GM21717 (cell line): ENCODE measurements around the gene TMEM132D.

Experiments used
- ATAC-seq: cut with Tn5 transposase; IDR thresholded peaks from one replicate; pipeline ENCODE4 v1.9.1; 2021; ENCODE audit warnings: mild to moderate bottlenecking, moderate library complexity; ENCODE audit not compliant: unreplicated experiment

TMEM132D gene

DNA sequence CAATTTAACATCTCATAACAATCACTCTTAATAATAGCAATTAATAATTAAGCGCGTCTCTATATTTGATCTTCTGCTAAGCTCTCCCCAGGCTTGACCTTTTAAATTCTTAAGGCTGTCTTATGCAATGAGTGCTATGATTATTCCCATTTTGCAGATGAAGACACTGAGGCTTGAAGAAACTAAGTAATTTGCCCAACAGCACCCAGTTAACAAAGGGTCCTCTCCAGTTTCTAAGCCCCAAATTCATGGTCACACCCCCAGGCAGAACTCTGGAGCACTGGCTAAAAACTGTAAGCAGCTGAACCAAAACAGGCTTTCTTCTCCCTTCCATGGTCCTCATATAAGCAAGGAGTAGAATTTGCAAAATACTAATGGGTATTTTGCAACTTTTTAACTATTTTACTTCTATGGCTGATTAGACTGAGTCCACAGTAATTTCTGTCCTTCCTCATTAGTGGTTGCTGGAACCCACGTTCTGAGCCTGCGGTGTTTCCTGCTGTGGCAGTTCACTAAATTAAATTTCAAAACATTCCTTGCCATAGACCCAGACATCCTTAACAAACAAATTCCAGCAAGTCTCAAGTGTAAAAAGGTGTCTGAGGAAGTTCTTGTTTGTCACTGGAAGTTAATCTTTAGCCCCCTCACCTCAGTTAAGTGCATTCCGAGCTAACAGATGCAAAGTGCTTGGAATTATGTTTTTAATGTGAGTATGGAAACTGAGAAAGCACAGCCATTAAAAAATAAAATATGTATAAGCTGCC is 76.5 kb downstream of the TMEM132D start:
- ATAC-seq = no peak

DNA sequence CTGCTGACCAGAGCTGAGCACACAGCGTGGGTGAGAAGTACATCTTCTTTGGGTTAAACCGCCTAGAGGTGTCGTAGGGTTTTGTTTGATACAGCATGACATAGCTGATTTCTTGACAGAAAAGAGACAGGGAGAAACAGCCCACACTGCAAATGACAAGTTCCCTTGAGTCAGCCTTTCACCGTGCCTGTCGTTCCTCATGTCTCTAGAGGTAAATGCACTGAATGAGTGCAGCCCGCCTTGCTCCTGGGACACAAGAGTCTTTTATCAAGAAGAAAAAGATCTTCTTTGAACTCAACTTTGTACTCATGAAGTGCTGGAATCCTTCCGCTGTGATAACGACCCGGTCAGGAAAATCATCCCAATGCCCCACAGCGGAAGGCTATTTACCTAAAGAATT is 77.6 kb downstream of the TMEM132D start:
- no peak for ATAC-seq

DNA sequence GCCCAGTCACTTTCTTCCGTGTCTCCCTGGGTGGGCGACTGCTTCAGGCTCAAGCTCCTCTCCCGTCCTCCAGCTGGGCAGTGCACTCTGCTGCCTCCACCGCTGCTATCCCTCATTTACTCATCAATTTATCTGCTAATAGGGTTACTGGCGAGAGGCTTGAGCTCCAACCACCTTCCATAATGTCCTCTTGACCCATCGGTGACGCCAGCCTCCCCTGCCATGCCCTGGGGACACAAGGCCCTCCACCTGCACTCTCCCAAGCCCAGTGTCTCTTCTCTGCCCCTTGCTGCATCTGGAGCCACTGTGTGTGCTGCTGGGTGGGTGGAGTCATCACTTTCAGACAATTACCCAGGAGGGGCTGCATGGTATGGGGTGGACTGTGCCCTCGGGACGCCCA is 78.5 kb downstream of the TMEM132D start:
- ATAC-seq = no peak

DNA sequence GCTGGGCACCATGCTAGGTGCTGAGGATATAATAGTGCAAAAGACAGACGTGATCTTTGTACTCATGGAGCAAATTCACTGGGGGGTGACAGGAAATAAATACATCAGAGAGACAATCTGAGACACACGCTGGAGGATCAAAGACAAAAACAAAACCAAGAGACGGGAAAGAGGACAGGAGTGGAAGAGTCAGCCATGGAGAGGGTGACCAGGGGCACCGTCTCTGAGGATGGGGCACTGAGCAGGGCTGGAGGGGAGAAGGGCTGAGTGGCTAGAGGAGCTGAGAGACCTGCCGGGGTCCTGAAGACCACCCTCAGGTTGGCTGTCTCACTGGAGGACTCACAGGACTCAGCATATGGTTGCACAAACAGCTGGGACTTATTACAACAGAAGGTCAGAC is 81.9 kb downstream of the TMEM132D start:
- ATAC-seq = no peak

DNA sequence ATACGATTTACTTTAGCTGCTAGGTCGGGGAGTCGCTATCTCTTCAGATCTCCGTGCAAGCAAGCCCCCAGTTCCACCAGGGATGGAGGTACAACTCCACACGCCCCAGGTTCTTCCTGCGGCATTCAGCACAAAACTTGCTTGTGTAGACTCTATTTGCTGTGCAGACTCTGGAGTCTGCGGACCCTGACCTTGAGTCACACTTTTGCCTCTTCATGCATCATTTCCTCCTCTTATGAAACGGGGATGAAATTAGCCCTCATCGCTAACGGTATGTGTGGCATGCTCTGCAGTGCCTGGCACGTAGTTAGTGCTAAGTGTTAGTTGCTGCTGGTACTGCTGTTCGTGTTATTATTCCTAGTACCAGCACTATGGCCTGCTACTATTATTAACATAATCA is 84.4 kb downstream of the TMEM132D start:
- no peak for ATAC-seq

DNA sequence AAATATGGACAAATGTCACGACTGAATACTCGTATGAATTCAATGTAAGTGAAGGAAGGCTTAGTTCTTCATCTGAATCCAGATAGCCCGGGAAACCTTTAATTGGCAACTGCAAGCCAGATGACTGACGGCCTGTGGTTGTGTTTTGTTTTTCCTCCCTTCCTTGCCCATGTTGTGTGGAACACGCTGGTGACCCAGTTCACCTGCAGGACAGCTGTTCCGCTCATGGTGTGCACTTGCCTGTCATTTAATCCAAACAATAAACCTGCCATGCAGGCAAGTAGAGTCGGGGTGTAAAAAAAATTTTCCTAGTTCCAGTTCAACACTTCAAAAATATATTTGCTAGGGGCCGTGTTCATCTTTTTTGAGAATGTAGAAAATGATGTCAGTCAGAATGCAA is 88.0 kb downstream of the TMEM132D start:
- no peak for ATAC-seq

DNA sequence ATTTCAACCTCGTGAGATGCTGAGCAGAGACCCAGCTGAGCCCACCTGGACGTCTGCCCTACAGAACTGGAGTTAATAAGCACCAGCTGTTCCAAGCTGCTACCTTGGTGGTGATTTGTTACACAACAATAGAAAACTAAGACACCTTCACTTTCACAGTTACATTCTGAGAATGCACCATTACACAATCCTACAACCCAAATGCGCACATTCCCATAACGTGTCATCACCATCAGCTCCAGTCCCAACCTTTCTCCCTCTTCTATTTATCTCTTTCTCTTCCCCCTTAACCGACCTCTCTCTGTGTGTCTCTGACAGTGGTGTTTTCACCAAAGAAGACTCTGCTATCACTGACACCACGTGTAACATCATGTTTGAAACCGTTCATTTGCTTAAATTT is 91.9 kb downstream of the TMEM132D start:
- ATAC-seq = no peak

DNA sequence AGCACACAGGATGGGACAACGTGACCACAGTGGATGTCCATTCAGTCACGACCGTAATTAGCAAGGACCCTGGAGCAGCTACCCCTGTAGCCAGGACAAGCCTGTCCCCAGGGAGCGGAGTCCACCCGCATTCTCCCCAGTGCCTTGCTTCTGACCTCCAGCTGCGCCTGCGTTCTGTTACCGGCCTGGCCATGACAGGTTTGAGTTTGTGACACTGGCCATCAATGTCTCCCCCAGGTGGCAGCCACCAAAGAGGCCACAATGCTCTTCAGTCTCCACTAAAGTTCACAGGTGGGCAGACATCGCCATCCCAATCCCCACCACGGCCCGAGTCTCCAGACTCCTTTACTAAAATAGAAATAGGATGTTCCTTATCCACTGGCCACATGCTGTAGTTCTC is 96.7 kb downstream of the TMEM132D start:
- ATAC-seq = no peak

DNA sequence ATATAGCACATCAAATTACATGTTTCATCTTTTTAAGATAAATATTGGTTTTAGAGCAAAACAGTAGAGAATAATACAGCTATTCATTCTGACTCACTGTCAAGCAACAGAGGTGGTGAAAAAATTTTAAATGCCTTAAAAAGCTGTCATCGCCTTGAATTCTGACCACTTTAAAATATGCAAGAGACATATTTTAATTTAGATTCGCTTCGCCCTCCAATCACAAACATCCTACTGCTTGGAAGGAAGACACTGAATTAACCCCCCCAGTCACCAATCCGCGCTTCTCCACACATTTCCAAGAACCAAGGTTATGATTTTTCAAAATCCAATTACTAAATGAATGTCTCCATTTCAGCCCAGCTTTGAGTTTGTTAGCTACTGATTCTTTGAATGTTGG is 112.4 kb downstream of the TMEM132D start:
- no peak for ATAC-seq

DNA sequence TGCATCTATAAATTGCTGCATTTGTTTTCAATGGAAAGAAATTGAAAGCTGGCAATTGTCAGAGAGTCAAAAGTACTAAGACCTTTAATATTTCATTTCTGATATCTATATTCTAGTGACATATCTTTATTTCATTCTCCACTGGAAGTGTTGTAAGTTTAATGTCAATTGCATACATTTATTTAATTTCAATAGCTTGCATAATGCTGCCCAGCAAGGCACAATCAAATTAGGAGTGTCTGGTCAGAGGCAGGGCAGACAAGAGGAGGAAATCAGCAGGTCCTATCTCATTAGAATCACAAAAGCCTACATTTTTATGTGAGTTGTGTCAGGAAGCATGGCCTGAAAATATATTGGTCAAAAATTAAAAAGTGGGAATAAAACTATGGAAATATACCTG is 112.9 kb downstream of the TMEM132D start:
- ATAC-seq = no peak

DNA sequence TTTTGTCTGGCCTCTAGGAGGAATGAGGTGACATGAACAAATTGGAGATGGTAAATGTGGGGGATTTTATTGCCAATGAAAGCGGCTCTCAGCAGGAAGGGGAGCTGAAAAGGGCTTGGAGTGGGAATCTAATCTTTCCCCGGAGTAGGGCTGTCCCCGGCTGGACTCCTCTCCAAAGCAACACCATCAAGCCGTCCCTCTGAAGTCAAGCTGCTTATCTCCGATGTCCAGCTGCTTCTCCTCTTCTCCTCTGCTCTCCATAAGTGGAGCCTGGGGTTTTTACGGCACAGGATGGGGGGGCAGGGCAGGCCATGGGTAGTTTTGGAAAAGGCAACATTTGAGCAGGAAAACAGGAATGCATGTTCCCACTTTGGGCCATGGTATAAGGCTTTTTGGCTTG is 113.5 kb downstream of the TMEM132D start:
- no peak for ATAC-seq

DNA sequence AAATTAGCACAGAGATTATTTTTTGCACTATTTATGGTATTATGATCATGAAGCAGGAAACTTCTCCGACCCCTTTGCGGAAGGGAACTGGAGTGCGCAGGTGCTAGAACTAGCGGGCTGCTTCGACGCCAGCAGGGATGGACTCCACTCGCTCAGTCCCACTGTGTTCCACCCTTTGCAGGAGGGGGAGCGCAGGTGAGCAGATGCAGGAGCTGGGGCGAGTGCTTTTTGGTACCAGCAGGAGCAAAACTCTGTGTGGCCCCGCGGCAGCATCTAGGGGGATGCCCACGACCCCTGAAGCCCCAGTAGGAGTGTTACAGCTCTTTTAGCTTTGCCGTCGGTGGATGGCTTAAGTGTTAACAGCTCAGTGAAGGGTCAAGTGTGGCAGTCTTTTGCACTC is 113.9 kb downstream of the TMEM132D start:
- no peak for ATAC-seq

DNA sequence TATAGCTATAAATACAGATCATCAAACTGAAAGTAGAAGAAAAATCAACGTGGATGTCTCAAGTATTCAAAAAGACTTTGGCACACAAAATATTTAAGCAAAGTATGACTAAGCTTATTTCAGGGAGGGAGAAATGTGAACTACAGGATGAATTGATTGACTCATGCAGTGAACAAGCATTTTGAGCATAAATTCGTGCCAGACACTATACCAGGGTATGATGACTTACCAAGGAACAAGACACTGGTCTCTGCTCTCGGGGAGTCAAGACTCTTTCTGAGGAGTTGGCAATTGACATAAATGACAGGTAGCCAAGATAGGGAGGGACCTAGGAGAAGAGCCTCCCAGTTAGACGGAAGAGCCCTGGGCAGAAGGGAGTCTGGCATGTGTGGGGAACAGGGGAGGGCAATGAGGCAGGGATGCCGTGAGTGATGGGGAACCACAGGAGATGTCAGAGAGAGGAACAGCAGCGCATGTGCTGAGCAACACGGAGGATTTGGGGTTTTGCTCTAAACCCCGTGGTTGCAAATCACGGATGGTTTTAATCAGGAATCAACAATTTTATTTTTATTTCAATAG is 115.2 kb downstream of the TMEM132D start:
- ATAC-seq = no peak

DNA sequence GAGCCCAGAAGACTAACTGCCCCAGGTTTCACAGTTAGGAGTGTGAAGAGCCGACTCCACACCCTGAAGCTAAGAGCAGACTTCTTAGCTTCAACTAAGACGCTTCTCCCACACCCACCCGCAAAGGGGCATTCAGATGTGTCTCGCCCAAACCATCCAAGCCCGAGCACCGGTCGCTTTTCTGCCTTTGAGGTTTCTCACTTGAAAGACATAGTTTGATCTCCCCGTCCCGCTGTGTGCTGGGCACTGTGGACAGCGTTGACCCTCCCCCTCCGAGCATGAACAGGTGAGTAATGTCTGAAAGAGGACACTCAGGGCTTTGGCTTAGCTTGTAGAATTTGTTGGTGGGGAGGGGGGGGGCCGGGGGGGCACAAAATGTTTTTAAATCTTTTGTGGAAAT is 123.8 kb downstream of the TMEM132D start:
- no peak for ATAC-seq

DNA sequence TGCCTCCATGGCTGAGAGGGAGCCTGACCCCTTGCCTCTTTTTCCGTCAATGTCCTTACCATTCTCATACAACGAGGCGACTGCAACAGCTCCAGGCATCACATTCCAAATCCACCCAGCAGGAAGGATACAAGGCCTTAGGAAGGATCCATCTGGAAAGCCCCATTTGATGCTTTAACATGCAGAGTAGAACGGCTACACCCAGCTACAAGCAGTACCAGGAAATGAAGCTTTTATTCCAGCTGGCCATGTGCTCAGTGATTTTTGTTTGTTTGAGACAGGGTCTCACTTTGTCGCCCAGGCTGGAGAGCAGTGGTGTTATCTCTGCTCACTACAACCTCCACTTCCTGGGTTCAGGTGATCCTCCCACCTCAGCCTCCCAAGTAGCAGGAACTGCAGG is 124.8 kb downstream of the TMEM132D start:
- ATAC-seq = no peak

DNA sequence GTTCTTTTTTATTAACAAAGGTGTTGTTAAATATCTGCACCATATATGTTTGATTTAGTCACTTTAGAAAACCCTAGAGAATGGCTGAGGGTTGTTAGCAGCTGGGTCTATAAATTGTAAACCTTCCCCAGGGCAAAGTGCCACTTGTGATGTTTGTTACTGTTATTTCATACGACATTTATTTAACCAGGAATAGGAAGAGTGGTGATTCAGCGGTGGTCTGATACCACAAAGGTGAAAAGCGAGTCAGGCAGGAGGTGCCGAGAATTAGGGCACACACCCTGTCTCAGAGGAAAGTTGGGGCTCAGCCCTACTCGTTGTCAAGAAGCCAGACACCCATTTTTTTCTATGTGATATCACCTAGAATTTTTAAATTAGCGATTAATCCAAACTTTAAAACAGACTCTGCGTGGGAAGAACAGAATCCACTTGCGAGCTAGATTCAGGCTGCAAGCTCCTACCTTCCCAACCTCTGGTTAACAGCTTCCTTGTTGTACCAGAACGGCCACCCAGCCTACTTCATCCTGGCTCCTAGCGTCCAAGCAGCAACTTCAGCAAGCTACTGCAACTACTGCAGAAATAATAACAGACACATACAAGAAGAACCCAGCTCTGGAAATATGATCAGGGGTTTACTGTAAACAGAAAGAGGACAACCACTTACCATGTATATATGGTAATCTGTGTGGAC is 126.7 kb downstream of the TMEM132D start:
- ATAC-seq = no peak

DNA sequence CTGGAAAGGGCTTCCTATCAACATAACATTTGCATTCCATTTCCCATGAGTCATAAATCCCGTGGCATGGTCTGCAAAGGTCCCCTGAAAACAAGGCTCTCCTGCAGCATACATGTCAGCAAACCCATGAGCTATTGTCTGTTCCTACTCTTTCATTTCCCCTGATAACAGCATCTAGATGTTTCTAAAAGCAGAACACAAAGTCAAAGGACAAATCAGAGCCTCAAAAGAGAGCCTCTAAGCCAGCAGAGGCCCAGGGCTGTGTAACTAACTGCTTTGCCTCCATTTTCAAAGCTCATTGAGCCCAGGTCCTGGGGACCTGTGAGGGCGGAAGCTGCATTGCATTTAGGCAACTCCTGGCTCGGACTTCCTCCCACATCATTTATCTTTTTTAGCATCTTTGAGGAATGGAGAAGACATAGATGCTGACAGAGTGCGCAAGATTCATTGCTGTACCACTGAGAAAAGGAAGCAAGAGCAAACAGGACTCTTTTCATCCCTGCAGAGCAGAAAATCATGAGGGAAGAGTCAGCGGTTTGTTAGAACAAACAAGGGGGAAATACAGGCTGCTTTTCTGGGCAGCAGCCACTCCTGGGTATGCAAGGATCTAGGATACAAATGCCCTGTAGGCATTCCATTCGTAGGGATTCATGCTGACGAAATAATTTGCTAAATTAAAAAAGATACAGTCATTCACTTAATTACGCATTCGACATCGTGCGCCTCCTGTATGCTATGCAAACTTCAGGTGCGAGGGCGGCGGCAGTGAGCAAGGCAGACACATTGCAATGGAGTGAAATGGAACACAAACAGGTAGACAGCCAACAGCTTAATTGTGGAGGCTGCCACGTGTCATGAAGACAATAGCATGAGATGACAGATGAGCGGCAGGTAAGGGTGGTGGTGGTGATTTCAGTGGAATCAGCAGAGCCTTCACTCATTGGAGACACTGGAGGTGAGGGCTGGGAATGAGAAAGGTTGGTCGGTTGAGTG is 131.0 kb downstream of the TMEM132D start:
- no peak for ATAC-seq

DNA sequence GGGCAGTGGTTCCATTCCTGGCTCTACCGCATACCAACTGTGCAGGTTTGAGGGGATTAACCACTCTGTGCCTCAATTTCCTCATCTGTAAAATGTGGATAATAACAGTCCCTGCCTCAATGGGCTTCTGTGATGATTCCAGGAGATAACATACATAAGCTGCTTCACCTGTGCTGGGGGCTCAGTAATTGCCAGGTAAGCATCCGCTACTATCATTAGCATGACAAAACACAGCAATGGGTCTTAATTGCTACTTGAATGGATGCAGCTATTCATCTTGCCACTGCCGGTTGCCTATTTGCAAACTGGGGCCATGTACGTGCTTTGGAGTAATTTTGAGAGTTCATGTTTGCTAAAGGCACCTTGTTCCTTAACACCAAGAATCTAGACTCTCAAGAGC is 132.6 kb downstream of the TMEM132D start:
- no peak for ATAC-seq

DNA sequence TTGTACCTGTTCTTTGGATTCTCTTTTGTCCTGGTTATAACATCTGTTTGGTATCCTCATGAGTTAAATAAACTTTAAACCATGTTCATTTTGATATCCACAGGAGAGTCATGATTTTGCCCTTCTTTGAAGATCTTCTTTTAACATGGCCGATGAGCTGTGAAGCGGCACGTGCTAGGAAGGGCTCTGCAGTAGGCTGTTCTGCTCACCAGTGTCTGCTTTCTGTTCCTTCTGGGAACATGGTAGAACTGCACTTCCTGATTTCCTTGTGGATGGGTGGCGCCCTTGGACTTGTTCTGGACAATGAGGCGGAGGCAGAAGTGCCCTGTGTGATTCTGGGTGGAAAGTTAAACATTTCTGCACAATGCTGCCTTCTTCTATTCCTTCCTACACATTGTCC is 138.1 kb downstream of the TMEM132D start:
- ATAC-seq = no peak

DNA sequence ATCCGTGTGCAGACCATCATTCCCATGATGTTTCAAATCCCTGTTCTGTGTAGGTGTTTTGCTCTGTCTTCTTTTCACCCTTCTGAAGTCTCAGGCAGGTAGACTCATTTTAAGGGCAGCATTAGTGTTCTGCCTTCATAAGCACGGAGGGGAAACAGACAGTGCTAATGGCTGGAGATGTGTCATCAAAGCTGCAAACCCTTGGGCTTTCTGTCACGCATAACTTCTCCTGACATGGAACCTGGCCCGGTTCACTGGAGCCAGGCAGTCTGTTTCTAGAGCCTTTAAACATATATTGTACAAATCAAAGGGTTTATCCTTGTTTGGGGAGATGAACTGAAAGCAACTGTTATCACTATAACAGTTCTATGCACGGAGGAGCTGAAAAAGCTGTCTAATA is 141.4 kb downstream of the TMEM132D start:
- no peak for ATAC-seq

DNA sequence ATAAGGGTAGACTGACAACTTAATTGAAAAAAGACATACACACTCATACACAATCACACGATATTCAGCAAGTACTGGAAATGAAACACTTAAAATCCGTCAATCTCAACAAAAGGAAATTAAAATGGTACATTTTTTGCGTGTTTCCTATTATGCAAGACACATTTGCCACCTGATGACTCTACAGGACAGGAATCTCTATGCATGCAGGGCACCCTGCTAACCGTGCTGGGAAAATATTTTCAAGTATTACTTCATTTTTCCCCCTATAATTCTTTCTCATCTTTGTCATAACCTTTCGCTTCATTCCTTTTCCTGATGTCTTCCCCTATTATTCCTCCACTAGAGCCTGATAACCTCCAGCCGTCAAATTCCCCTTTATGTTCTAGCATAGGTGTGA is 150.2 kb downstream of the TMEM132D start:
- ATAC-seq = no peak
